B cell (primary cell): ENCODE results near the gene TWF2. TPM values are rescaled to one million over a fixed set of nuclear protein-coding genes. Genes with fewer than 3 reads are reported as not detected.

Experiments used
- ATAC-seq: fragments of 200-7000 bp; cut with Tn5 transposase; one replicate; pipeline ENCODE4 v1.10.0; 2021; ENCODE audit warnings: low read depth, mild to moderate bottlenecking, moderate number of reproducible peaks, moderate library complexity
- CTCF ChIA-PET: fragments of 350-600 bp; sonication (Branson Sonifier 250); formaldehyde crosslinking; loops from one replicate; lab custom pipeline; 2021; ENCODE audit warnings: antibody characterized with exemption, inconsistent platforms; lab: Charles Lee
- POLR2A ChIA-PET: fragments of 350-600 bp; sonication (Branson Sonifier 250); formaldehyde crosslinking; loops from one replicate; lab custom pipeline; 2021; ENCODE audit warnings: antibody characterized with exemption; lab: Charles Lee
- DNase-seq: peaks from one replicate; pipeline ENCODE4 v3.0.0; 2013
- H2AFZ ChIP-seq: 2 replicates; pipeline ENCODE4 v1.6.1; 2012; ENCODE audit warnings: mild to moderate bottlenecking, low read depth, low read length; ENCODE audit not compliant: insufficient read depth, poor library complexity, severe bottlenecking
- H3K27ac ChIP-seq, 2 donors: 1 replicate in 1 of 2; 2 replicates in 1 of 2; pipeline ENCODE4 v1.5.1; 2012 to 2013; ENCODE audit warnings: low read length in 2 of 2, mild to moderate bottlenecking in 2 of 2, moderate library complexity in 1 of 2
- H3K27me3 ChIP-seq, 4 experiments: fragments of 200-600 bp in 1 of 4; sonication (generic) in 1 of 4; replicated peaks in 1 of 4; 1 replicate in 2 of 4; 2 replicates in 2 of 4; pipeline versions ENCODE4 v1.6.1 to v1.7.0; 2013 to 2016; ENCODE audit warnings: low read length in 3 of 4, mild to moderate bottlenecking in 2 of 4, mixed read lengths in 1 of 4, moderate library complexity in 1 of 4; ENCODE audit not compliant: insufficient read depth in 4 of 4, control insufficient read depth in 3 of 4; ENCODE audit errors: control extremely low read depth in 1 of 4
- H3K36me3 ChIP-seq, 2 experiments: replicated peaks in 1 of 2; 1 replicate in 1 of 2; 2 replicates in 1 of 2; pipeline versions ENCODE4 v1.6.1 to v1.7.1; 2013; ENCODE audit warnings: low read length in 1 of 2; ENCODE audit not compliant: insufficient read depth in 2 of 2, control insufficient read depth in 1 of 2; ENCODE audit errors: control extremely low read depth in 1 of 2, extremely low read depth in 1 of 2
- H3K4me1 ChIP-seq, 2 donors: fragments of 200-600 bp in 1 of 2; sonication (generic) in 1 of 2; 1 replicate in 1 of 2; 2 replicates in 1 of 2; pipeline versions ENCODE4 v1.5.1 to v1.6.1; 2013 to 2017; ENCODE audit warnings: low read length in 2 of 2; ENCODE audit not compliant: control insufficient read depth in 2 of 2, insufficient read depth in 2 of 2
- H3K4me2 ChIP-seq: replicated peaks from 2 replicates; pipeline ENCODE3; 2012; ENCODE audit warnings: mild to moderate bottlenecking, low read depth, low read length; ENCODE audit not compliant: poor library complexity, severe bottlenecking
- H3K4me3 ChIP-seq, 5 experiments: fragments of 200-600 bp in 1 of 5; sonication (generic) in 1 of 5; 1 replicate in 3 of 5; 2 replicates in 2 of 5; pipeline versions ENCODE4 v1.5.1 to v1.7.0; 2011 to 2016; ENCODE audit warnings: low read length in 4 of 5, mild to moderate bottlenecking in 4 of 5, low read depth in 2 of 5, control low read depth in 1 of 5, moderate library complexity in 1 of 5; ENCODE audit not compliant: insufficient read depth in 1 of 5; ENCODE audit errors: control extremely low read depth in 1 of 5, extremely low read depth in 1 of 5
- H3K79me2 ChIP-seq: fragments of 200-600 bp; sonication (generic); one replicate; pipeline ENCODE4 v1.6.0; 2016; ENCODE audit warnings: low read length; ENCODE audit not compliant: control insufficient read depth, insufficient read depth
- H3K9ac ChIP-seq: fragments of 200-600 bp; sonication (generic); 2 replicates; pipeline ENCODE4 v1.6.1; 2017; ENCODE audit warnings: mild to moderate bottlenecking, low read length, moderate library complexity
- H3K9me3 ChIP-seq, 3 donors: one replicate each; pipeline versions ENCODE4 v1.6.1 to v1.7.1; 2013; ENCODE audit warnings: low read length in 2 of 3; ENCODE audit not compliant: control insufficient read depth in 2 of 3, insufficient read depth in 1 of 3; ENCODE audit errors: control extremely low read depth in 1 of 3
- H4K20me1 ChIP-seq: 2 replicates; pipeline ENCODE4 v1.6.0; 2012; ENCODE audit warnings: mild to moderate bottlenecking, low read length; ENCODE audit not compliant: insufficient read depth, control insufficient read depth, poor library complexity, severe bottlenecking
- H3K27ac Mint-ChIP-seq: one replicate; pipeline ENCODE4 v1.8.0; 2021; ENCODE audit warnings: mixed read lengths
- H3K27me3 Mint-ChIP-seq: one replicate; pipeline ENCODE4 v1.8.0; 2021; ENCODE audit warnings: mixed read lengths
- H3K4me1 Mint-ChIP-seq: one replicate; pipeline ENCODE4 v1.8.0; 2021; ENCODE audit warnings: mixed read lengths
- H3K4me3 Mint-ChIP-seq: one replicate; pipeline ENCODE4 v1.8.0; 2021; ENCODE audit warnings: mixed read lengths
- H3K9me3 Mint-ChIP-seq: one replicate; pipeline ENCODE4 v1.8.0; 2022; ENCODE audit warnings: mixed read lengths; ENCODE audit not compliant: insufficient read depth
- CTCF ChIP-seq: fragments of 200-600 bp; IDR thresholded peaks from one replicate; pipeline ENCODE4 v1.8.0; 2022; ENCODE audit warnings: antibody characterized with exemption, mild to moderate bottlenecking
- EZH2 ChIP-seq: IDR thresholded peaks from 2 replicates; pipeline ENCODE4 v1.6.1; 2012; ENCODE audit warnings: borderline replicate concordance, low read depth, mild to moderate bottlenecking, moderate library complexity, low read length; ENCODE audit not compliant: insufficient read depth, poor library complexity, severe bottlenecking
- WGBS: methylation state at CpG from one replicate; pipeline ENCODE4 v1.1.5; 2013; ENCODE audit warnings: missing lambda C conversion rate; ENCODE audit not compliant: insufficient coverage; 5-methylcytosine and 5-hydroxymethylcytosine counted together
- intact Hi-C: fragments of 100-400 bp; cut with micrococcal nuclease; formaldehyde crosslinking; loops from one replicate; pipeline ENCODE4 v1.10.0; 2022
- polyA plus RNA-seq: library from polyadenylated mRNA; depleted of rRNA; stranded (reverse); fragments of >200 nt; gene quantifications from 2 replicates; pipeline ENCODE4 v1.2.3, GENCODE V29; 2012
- total RNA-seq, 2 donors: library from RNA; stranded (reverse); fragments of 120-200 nt in 1 of 2; gene quantifications; 1 replicate in 1 of 2; 2 replicates in 1 of 2; pipeline versions ENCODE4 v1.2.3 to v1.2.4, GENCODE V29; 2013 to 2022

The TWF2 gene
- total and polyA plus RNA-seq, 2 donors (not counting 1 experiment from before 2014, with no cell fraction given): 60.3 to 88.2 TPM

DNA sequence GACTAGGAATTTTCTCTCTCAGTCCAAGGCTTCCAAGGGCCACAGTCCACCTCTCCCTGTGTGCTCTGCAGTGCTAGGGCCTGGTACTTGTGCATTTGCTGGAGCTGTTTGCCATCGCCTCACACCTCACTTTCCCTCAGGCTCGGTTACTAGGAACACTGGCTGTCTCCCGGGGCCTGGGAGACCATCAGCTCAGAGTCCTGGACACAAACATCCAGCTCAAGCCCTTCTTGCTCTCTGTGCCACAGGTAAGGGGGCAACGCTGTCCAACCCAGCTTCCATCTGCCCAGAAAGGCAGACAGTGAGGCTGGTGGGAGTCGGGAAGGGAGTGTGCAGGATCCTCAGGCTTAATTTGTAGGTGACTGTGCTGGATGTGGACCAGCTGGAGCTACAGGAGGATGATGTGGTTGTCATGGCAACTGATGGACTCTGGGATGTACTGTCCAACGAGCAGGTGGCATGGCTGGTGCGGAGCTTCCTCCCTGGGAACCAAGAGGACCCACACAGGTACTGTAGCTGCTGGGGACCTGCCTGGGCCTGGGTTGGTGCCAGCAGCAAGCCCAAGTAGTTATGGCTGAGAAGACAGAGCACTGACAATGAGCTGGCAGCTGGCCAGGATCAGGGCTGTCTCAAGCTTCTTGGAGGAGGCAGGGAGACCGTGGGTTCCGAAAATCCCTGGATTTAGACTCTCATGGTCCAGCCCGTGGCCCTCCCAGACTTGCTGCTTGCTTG, 10.0 kb upstream of the TWF2 start:
- DNase-seq (no peak), ATAC-seq (no peak)
- 91% methylated on average over 10 of the region's 10 CpGs for WGBS
- no peak overlapping the region for H3K4me3 Mint-ChIP-seq
- Histone ChIP-seq H3K36me3 (peaks cover 0 to 34% of the 10 kb centered on the region in 2 experiments), H3K27ac (peak overlapping the region in 1 of 2 donors; percentile 9), H2AFZ (no peak overlapping the region), H3K9ac (no peak overlapping the region), H3K9me3 (no peaks in the 10 kb centered on the region), H3K27me3 (no peaks in the 10 kb centered on the region), H3K4me2 (no peak overlapping the region), H3K4me1 (peaks cover 43 to 52% of the 10 kb centered on the region in 2 donors), H4K20me1 (peaks cover 5% of the 10 kb centered on the region), H3K79me2 (no peaks in the 10 kb centered on the region), H3K4me3 (no peak overlapping the region)
- H3K27ac Mint-ChIP-seq: peak overlapping the region; percentile 39
- peaks cover 58% of the 10 kb centered on the region for H3K4me1 Mint-ChIP-seq
- ChIA-PET POLR2A (interaction anchor here (0.9 to 1.3 kb wide), 3 partner anchors 10 to 31 kb away, joined by 4 to 6 read pairs (median 5); partner anchors contain the start of genes TWF2 and WDR82), CTCF (interaction anchor here (0.5 to 2.4 kb wide), 4 partner anchors 15 to 90 kb away, joined by 4 to 13 read pairs (median 5); no protein-coding TSS in a partner anchor)
- H3K9me3 Mint-ChIP-seq: no peaks in the 10 kb centered on the region
- TF ChIP-seq EZH2 (no peak), CTCF (no peak)
- intact Hi-C loops: no loop called here
- no peaks in the 10 kb centered on the region for H3K27me3 Mint-ChIP-seq

DNA sequence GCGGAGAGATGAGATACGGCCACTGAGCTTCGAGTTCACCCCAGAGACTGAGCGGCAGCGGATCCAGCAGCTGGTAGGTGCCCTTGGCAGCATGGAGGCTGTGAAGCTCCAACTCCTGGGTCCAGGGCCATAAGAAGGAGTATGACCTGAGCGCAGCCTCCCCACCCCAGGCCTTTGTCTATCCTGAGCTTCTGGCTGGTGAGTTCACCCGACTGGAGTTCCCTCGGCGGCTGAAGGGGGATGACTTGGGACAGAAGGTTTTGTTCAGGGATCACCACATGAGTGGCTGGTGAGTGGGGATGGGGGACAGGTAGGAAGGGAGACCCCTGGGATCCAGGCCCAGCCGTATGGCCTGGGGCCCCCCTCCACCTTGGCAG, 9.2 kb upstream of the TWF2 start:
- Mint-ChIP-seq H3K4me3 (no peak overlapping the region), H3K4me1 (peaks cover 58% of the 10 kb centered on the region), H3K27me3 (no peaks in the 10 kb centered on the region), H3K27ac (peak overlapping the region; percentile 76), H3K9me3 (no peaks in the 10 kb centered on the region)
- H3K9me3 ChIP-seq: no peaks in the 10 kb centered on the region
- H3K4me1 ChIP-seq: peaks cover 43 to 52% of the 10 kb centered on the region in 2 donors
- peaks cover 0 to 33% of the 10 kb centered on the region in 2 experiments for H3K36me3 ChIP-seq
- no peak for TF ChIP-seq EZH2
- no peak for TF ChIP-seq CTCF
- H3K79me2 ChIP-seq: no peaks in the 10 kb centered on the region
- H3K9ac ChIP-seq: no peak overlapping the region
- DNase-seq (no peak), ATAC-seq (no peak)
- WGBS: 98% methylated on average over 10 of the region's 10 CpGs
- peak overlapping the region; percentile 2 to 40 for H3K27ac ChIP-seq
- no peaks in the 10 kb centered on the region for H4K20me1 ChIP-seq
- intact Hi-C loops: no loop called here
- no peak overlapping the region for H3K4me2 ChIP-seq
- H3K27me3 ChIP-seq: no peaks in the 10 kb centered on the region
- H3K4me3 ChIP-seq: no peak overlapping the region
- ChIA-PET POLR2A (interaction anchor here (0.7 to 1.3 kb wide), 3 partner anchors 9 to 93 kb away, joined by 4 to 6 read pairs (median 5); partner anchors contain the start of genes TWF2 and WDR82), CTCF (interaction anchor here (0.5 to 2.4 kb wide), 3 partner anchors 16 to 38 kb away, joined by 4 to 13 read pairs (median 6); no protein-coding TSS in a partner anchor)
- H2AFZ ChIP-seq: no peak overlapping the region
